ENCODE measurements around the gene CCDC47. TPM values are rescaled to one million over a fixed set of nuclear protein-coding genes. Genes with fewer than 3 reads are reported as not detected.

Gene CCDC47
- total and polyA plus RNA-seq, 2 donors (not counting 1 experiment from before 2014, with no cell fraction given): 7.4 to 39.7 TPM

DNA sequence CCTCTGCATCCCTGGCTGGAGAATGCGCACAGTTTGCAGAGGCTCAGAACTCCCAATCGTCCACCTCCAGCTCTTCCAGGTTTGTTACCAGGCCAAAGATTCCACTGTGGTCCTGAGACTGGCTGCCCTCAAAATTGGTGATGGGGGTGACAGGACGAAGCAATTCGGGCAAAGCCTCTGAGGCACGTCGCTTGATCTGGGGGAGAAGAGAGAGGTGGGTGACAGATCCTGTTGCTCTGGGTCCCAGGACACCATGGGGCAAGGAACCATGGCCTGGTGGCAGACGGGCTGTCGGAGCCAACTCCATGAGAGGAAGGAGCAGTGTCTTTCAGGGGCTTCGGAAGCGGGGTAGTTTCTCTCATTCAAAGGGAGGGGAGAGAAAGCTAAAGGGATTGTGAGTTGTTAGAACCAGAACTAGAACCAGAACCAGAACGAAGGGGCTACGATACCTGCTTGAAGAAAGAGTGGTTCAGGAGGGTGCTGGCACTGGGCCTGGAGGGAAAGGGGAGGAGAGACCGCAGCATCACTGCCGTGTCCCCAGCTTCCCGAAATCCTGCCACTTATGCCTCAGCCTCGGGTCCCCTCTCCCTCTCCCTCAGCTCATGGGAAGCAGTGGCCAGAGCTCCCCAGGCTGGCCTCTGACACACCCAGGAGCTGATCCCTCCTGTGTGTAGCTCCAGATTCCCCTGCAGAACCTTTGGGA, 69.7 kb downstream of the CCDC47 start:
- H3K36me3 ChIP-seq (replicated peaks in 1 of 2; ENCODE audit: control extremely low read depth in 1 of 2, control insufficient read depth in 1 of 2, extremely low read depth in 1 of 2, insufficient read depth in 2 of 2, low read length in 1 of 2): peaks cover 0 to 25% of the 10 kb centered on the region in 2 experiments

More for the DNA sequence above, 69.7 kb downstream of the CCDC47 start:
- peaks cover 47% of the 10 kb centered on the region for H3K79me2 ChIP-seq (ENCODE audit: control insufficient read depth, insufficient read depth, low read length)
- peaks cover 61% of the 10 kb centered on the region for H3K4me1 Mint-ChIP-seq
- intact Hi-C loops (cut with micrococcal nuclease): loop anchor here (5.0 kb wide), 1 partner anchor 804 kb away; the partner anchor contains the start of genes CEP95 and DDX5
- peak overlapping the region; percentile 55 for H3K4me3 Mint-ChIP-seq
- DNase-seq: peak; percentile 21
- H3K9me3 Mint-ChIP-seq (ENCODE audit: insufficient read depth): no peaks in the 10 kb centered on the region
- 95% methylated on average over 14 of the region's 16 CpGs for WGBS (ENCODE audit: insufficient coverage)
- ChIA-PET CTCF (interaction anchor here (1.3 to 4.0 kb wide), 3 partner anchors 8 to 264 kb away, joined by 3 to 26 read pairs (median 3); partner anchors contain the start of gene STRADA), POLR2A (interaction anchor here (0.6 to 10.6 kb wide), 3 partner anchors 37 to 149 kb away, joined by 3 to 113 read pairs (median 4); partner anchors contain the start of genes CCDC47 and DDX42)
- H3K27me3 Mint-ChIP-seq: no peaks in the 10 kb centered on the region
- H3K4me3 ChIP-seq (ENCODE audit: control extremely low read depth in 1 of 5, extremely low read depth in 1 of 5, insufficient read depth in 1 of 5, low read depth in 2 of 5, low read length in 4 of 5): no peak overlapping the region
- H3K4me1 ChIP-seq (ENCODE audit: control insufficient read depth in 2 of 2, insufficient read depth in 2 of 2, low read length in 2 of 2): peaks cover 55 to 62% of the 10 kb centered on the region in 2 donors
- TF ChIP-seq EZH2 (IDR thresholded peaks at IDR 0.05; ENCODE audit: borderline replicate concordance, insufficient read depth, low read depth, low read length, poor library complexity, severe bottlenecking): no peak
- TF ChIP-seq, protein P1, sequence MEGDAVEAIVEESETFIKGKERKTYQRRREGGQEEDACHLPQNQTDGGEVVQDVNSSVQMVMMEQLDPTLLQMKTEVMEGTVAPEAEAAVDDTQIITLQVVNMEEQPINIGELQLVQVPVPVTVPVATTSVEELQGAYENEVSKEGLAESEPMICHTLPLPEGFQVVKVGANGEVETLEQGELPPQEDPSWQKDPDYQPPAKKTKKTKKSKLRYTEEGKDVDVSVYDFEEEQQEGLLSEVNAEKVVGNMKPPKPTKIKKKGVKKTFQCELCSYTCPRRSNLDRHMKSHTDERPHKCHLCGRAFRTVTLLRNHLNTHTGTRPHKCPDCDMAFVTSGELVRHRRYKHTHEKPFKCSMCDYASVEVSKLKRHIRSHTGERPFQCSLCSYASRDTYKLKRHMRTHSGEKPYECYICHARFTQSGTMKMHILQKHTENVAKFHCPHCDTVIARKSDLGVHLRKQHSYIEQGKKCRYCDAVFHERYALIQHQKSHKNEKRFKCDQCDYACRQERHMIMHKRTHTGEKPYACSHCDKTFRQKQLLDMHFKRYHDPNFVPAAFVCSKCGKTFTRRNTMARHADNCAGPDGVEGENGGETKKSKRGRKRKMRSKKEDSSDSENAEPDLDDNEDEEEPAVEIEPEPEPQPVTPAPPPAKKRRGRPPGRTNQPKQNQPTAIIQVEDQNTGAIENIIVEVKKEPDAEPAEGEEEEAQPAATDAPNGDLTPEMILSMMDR (IDR thresholded peaks at IDR 0.05): no peak
- no peak for ATAC-seq (ENCODE audit: low read depth)
- no peaks in the 10 kb centered on the region for H3K27me3 ChIP-seq (replicated peaks in 1 of 4; ENCODE audit: control extremely low read depth in 1 of 4, control insufficient read depth in 3 of 4, insufficient read depth in 4 of 4, low read length in 3 of 4)
- peak overlapping the region; percentile 88 for H3K27ac Mint-ChIP-seq
- H3K27ac ChIP-seq (ENCODE audit: low read length in 2 of 2): peak overlapping the region in 1 of 2 donors; percentile 32
- H2AFZ ChIP-seq (ENCODE audit: insufficient read depth, low read depth, low read length, poor library complexity, severe bottlenecking): no peak overlapping the region
- H3K9ac ChIP-seq (ENCODE audit: low read length): no peak overlapping the region
- H3K4me2 ChIP-seq (replicated peaks; ENCODE audit: low read depth, low read length, poor library complexity, severe bottlenecking): peak overlapping the region; percentile 99
- H4K20me1 ChIP-seq (ENCODE audit: control insufficient read depth, insufficient read depth, low read length, poor library complexity, severe bottlenecking): peaks cover 21% of the 10 kb centered on the region
- peaks cover 0 to 6% (median 0%) of the 10 kb centered on the region in 3 donors for H3K9me3 ChIP-seq (ENCODE audit: control extremely low read depth in 1 of 3, control insufficient read depth in 2 of 3, insufficient read depth in 1 of 3, low read length in 2 of 3)

All from B cell (primary cell).